Transverse colon (tissue), 4 donors: ENCODE results near the gene TESK2.

Experiments
- CTCF ChIP-seq, 5 experiments: fragments of 200-600 bp in 3 of 5; fragments of 450-650 bp in 2 of 5; sonication (generic) in 3 of 5; IDR thresholded peaks; 1 replicate in 2 of 5; 2 replicates in 3 of 5; pipeline ENCODE4 v1.5.1; 2016 to 2017; ENCODE audit warnings: antibody characterized with exemption in 5 of 5, inconsistent platforms in 3 of 5, mild to moderate bottlenecking in 2 of 5, moderate library complexity in 1 of 5
- POLR2AphosphoS5 ChIP-seq, 3 donors: sonication (generic); formaldehyde crosslinking; IDR thresholded peaks; one replicate each; pipeline ENCODE4 v1.6.1; 2016; ENCODE audit warnings: antibody characterized with exemption in 3 of 3

DNA sequence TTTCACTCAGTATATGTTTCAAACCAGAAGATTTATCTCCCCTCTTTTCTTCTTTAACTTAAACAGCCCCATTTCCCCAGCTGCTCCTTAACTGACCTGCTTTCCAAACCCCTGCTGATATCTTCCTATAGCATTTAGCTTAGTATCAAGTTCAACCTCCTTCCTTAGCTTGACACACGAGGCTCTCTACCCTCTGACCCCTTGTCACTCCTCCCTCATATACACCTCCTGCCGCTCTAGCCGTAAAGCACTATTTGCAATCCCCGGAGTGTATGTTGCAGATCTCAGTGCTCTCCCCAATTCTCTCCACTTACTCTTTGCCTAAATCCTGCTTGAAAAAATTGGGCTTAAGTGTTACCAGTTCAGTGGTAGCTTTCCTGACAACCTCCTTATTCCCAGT, 45.9 kb upstream of the TESK2 start:
- no peak for TF ChIP-seq POLR2AphosphoS5 (IDR thresholded peaks at IDR 0.05)
- TF ChIP-seq CTCF (IDR thresholded peaks at IDR 0.05): no peak
